DND-41 (cell line): ENCODE results near the gene F13A1.

Experiments used
- ATAC-seq: fragments of 200-7000 bp; cut with Tn5 transposase; 3 replicates; pipeline ENCODE4 v1.9.1; 2021; ENCODE audit warnings: low read depth; ENCODE audit not compliant: insufficient read depth
- DNase-seq: peaks from one replicate; pipeline ENCODE4 v3.0.0-alpha.2; 2020
- H2AFZ ChIP-seq: 2 replicates; pipeline ENCODE4 v1.6.0; 2012; ENCODE audit warnings: low read depth, low read length
- H3K27ac ChIP-seq: 2 replicates; pipeline ENCODE4 v1.5.1; 2012; ENCODE audit warnings: low read length, inconsistent platforms
- H3K27me3 ChIP-seq: fragments of 200-600 bp; sonication (generic); 2 replicates; pipeline ENCODE4 v1.6.0; 2012; ENCODE audit warnings: low read length, mild to moderate bottlenecking, inconsistent platforms; ENCODE audit not compliant: insufficient read depth, poor library complexity
- H3K36me3 ChIP-seq: 2 replicates; pipeline ENCODE4 v1.5.1; 2012; ENCODE audit warnings: low read length, inconsistent platforms; ENCODE audit not compliant: insufficient read depth
- H3K4me1 ChIP-seq: 2 replicates; pipeline ENCODE4 v1.5.1; 2012; ENCODE audit warnings: mild to moderate bottlenecking, low read length; ENCODE audit not compliant: insufficient read depth
- H3K4me2 ChIP-seq: 2 replicates; pipeline ENCODE4 v1.6.0; 2012; ENCODE audit warnings: mild to moderate bottlenecking, moderate library complexity, low read length, inconsistent platforms; ENCODE audit not compliant: insufficient read depth
- H3K4me3 ChIP-seq, 2 experiments: fragments of 200-600 bp in 1 of 2; shearing (Covaris generic) in 1 of 2; 2 replicates each; pipeline ENCODE4 v1.5.1; 2012 to 2016; ENCODE audit warnings: inconsistent platforms in 2 of 2, low read length in 2 of 2, mild to moderate bottlenecking in 2 of 2, low read depth in 1 of 2, moderate library complexity in 1 of 2
- H3K79me2 ChIP-seq: 2 replicates; pipeline ENCODE4 v1.6.0; 2012; ENCODE audit warnings: low read length, inconsistent platforms; ENCODE audit not compliant: insufficient read depth
- H3K9ac ChIP-seq: 2 replicates; pipeline ENCODE4 v1.6.0; 2012; ENCODE audit warnings: low read depth, mild to moderate bottlenecking, inconsistent platforms, low read length, moderate library complexity
- H3K9me3 ChIP-seq: 2 replicates; pipeline ENCODE4 v1.5.1; 2012; ENCODE audit warnings: low read length, moderate library complexity, mild to moderate bottlenecking, inconsistent platforms; ENCODE audit not compliant: insufficient read depth, severe bottlenecking
- H4K20me1 ChIP-seq: 2 replicates; pipeline ENCODE4 v1.6.0; 2012; ENCODE audit warnings: low read length; ENCODE audit not compliant: insufficient read depth
- EZH2 ChIP-seq: IDR thresholded peaks from 3 replicates; pipeline ENCODE4 v1.6.1; 2012; ENCODE audit warnings: borderline replicate concordance, low read depth, mild to moderate bottlenecking, moderate library complexity, low read length, inconsistent platforms; ENCODE audit not compliant: severe bottlenecking
- TF ChIP-seq, protein P1 (sequence below): IDR thresholded peaks from 2 replicates; pipeline ENCODE4 v1.5.1; 2012; ENCODE audit warnings: borderline replicate concordance, low read length, moderate library complexity, mild to moderate bottlenecking; ENCODE audit not compliant: poor library complexity, severe bottlenecking; ENCODE audit errors: extremely low read depth

Gene F13A1

GRCh38 chr6:6177754-6178153, 142.7 kb downstream of the F13A1 start:
- DNase-seq (no peak), ATAC-seq (no peak)
- Histone ChIP-seq H3K4me2 (no peak overlapping the region), H3K4me1 (no peaks in the 10 kb centered on the region), H3K36me3 (no peaks in the 10 kb centered on the region), H2AFZ (no peak overlapping the region), H3K27ac (no peak overlapping the region), H3K9me3 (no peaks in the 10 kb centered on the region), H3K27me3 (peaks cover 16% of the 10 kb centered on the region), H3K9ac (no peak overlapping the region), H3K4me3 (no peak overlapping the region), H4K20me1 (no peaks in the 10 kb centered on the region; the same call in 1 of the 2 replicates), H3K79me2 (no peaks in the 10 kb centered on the region)
- TF ChIP-seq, protein P1, sequence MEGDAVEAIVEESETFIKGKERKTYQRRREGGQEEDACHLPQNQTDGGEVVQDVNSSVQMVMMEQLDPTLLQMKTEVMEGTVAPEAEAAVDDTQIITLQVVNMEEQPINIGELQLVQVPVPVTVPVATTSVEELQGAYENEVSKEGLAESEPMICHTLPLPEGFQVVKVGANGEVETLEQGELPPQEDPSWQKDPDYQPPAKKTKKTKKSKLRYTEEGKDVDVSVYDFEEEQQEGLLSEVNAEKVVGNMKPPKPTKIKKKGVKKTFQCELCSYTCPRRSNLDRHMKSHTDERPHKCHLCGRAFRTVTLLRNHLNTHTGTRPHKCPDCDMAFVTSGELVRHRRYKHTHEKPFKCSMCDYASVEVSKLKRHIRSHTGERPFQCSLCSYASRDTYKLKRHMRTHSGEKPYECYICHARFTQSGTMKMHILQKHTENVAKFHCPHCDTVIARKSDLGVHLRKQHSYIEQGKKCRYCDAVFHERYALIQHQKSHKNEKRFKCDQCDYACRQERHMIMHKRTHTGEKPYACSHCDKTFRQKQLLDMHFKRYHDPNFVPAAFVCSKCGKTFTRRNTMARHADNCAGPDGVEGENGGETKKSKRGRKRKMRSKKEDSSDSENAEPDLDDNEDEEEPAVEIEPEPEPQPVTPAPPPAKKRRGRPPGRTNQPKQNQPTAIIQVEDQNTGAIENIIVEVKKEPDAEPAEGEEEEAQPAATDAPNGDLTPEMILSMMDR: no peak
- TF ChIP-seq EZH2: no peak

DNA sequence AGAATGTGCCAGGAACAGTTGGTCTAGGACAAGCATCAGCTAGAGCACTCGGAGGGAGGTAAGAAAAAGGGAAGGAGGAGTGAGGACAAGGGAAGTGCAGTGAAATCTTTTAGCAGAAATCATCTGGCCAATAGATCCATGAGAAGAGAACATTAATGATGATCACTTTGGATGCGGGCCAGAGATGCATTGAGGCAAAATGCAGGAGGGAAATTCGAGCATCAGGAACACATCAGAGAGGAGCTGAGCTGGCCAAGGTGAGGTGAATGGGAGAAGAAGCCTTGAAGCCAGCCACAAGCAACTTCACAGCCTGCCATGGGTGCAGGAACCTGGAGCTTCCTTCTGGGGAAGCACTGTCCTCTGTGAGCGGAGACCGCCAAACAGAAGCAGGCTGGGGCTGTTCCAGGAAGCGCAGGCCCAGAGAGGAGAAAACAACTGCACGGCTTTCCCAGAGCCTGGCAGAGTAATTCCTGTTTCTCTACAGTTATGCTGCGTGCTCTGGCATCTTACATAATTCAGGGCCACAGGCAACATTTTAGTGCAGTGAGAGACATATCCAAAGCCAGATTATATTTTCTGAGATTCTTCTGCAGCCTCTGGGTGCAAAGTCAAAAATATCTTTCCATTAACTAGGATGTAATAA, 143.8 kb downstream of the F13A1 start:
- DNase-seq: no peak
- H2AFZ ChIP-seq: no peak overlapping the region
- no peak overlapping the region for H3K9ac ChIP-seq
- TF ChIP-seq, protein P1: no peak
- TF ChIP-seq EZH2: no peak
- H3K4me1 ChIP-seq: no peaks in the 10 kb centered on the region
- H3K36me3 ChIP-seq: no peaks in the 10 kb centered on the region
- ATAC-seq: no peak
- H3K27ac ChIP-seq: no peak overlapping the region
- no peaks in the 10 kb centered on the region for H3K9me3 ChIP-seq
- no peaks in the 10 kb centered on the region; the same call in 1 of the 2 replicates for H4K20me1 ChIP-seq
- H3K79me2 ChIP-seq: no peaks in the 10 kb centered on the region
- no peak overlapping the region for H3K4me2 ChIP-seq
- peaks cover 7% of the 10 kb centered on the region for H3K27me3 ChIP-seq
- no peak overlapping the region for H3K4me3 ChIP-seq

DNA sequence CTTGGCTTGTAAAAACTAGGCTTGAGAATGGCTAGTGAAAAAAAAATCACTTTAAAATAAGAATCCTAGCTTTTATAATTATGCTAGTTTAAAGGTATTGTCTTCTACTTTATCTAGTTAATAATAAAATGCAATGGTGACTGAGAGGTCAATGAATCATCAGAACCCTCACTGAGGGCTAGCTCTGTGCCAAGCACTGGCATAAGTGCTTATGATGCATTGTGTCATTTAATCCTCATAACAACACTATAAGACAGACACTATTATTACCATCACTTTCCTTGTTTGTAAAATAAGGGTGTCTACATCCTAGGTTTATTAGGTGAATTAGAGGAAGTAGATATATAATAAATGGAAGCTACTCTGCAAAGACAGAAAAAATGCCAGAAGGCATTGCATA, 144.3 kb downstream of the F13A1 start:
- no peaks in the 10 kb centered on the region for H3K4me1 ChIP-seq
- DNase-seq (no peak), ATAC-seq (no peak)
- TF ChIP-seq, protein P1: no peak
- no peak for TF ChIP-seq EZH2
- H3K27me3 ChIP-seq: peaks cover 6% of the 10 kb centered on the region
- H4K20me1 ChIP-seq: no peaks in the 10 kb centered on the region; the same call in 1 of the 2 replicates
- H2AFZ ChIP-seq: no peak overlapping the region
- no peaks in the 10 kb centered on the region for H3K79me2 ChIP-seq
- no peak overlapping the region for H3K4me2 ChIP-seq
- no peaks in the 10 kb centered on the region for H3K9me3 ChIP-seq
- H3K4me3 ChIP-seq: no peak overlapping the region
- no peak overlapping the region for H3K9ac ChIP-seq
- H3K36me3 ChIP-seq: no peaks in the 10 kb centered on the region
- H3K27ac ChIP-seq: no peak overlapping the region
